Testis (tissue), 5 donors: ENCODE data around the gene HOMER1. TPM values are rescaled to one million over a fixed set of nuclear protein-coding genes. Genes with fewer than 3 reads are reported as not detected.

ENCODE experiments used
- DNase-seq: peaks from one replicate; pipeline ENCODE4 v3.0.0-alpha.2; 2019
- H3K27ac ChIP-seq, 2 donors: fragments of 200-600 bp; sonication (generic); one replicate each; pipeline ENCODE4 v1.5.1; 2019
- H3K27me3 ChIP-seq: fragments of 200-600 bp; sonication (generic); one replicate; pipeline ENCODE4 v1.5.1; 2019
- H3K36me3 ChIP-seq: fragments of 200-600 bp; sonication (generic); one replicate; pipeline ENCODE4 v1.5.1; 2017; ENCODE audit warnings: low read depth; ENCODE audit errors: missing control alignments
- H3K4me1 ChIP-seq: fragments of 200-600 bp; sonication (generic); one replicate; pipeline ENCODE4 v1.5.1; 2019
- H3K4me3 ChIP-seq, 2 donors: fragments of 200-600 bp; sonication (generic); one replicate each; pipeline ENCODE4 v1.5.1; 2017 to 2019
- H3K9me3 ChIP-seq: fragments of 200-600 bp; sonication (generic); one replicate; pipeline ENCODE4 v1.5.1; 2017
- POLR2A ChIP-seq: fragments of 450-650 bp; IDR thresholded peaks from one replicate; pipeline ENCODE4 v1.6.1; 2017; ENCODE audit warnings: antibody characterized with exemption, mild to moderate bottlenecking, moderate library complexity
- WGBS, 2 donors: methylation state at CpG; one replicate each; pipeline ENCODE4 v1.1.5; 2018; 5-methylcytosine and 5-hydroxymethylcytosine counted together
- intact Hi-C: fragments of 100-400 bp; cut with DNase I; formaldehyde crosslinking; loops from one replicate; pipeline ENCODE4 v1.15.1; 2023; ENCODE audit warnings: low total_unique reads
- long read RNA-seq, 2 donors: transcript quantifications; one replicate each; lab custom pipeline, GENCODE V29; 2026
- polyA plus RNA-seq: library from polyadenylated mRNA; stranded (reverse); fragments of 350-450 nt; fragmentation: Illumina TruSeq; extraction: RNeasy Lipid Tissue Mini Kit (QIAGEN cat#74804); gene quantifications from one replicate; pipeline ENCODE4 v1.2.3, GENCODE V29; 2014; ENCODE audit warnings: low read depth, low replicate concordance; ENCODE audit not compliant: insufficient read depth
- total RNA-seq, 2 donors: library from RNA; depleted of rRNA; stranded (reverse); fragments of >200 nt; gene quantifications; one replicate each; pipeline ENCODE4 v1.2.3, GENCODE V29; 2016
- TF ChIP-seq, protein P1 (sequence below), 3 experiments: fragments of 450-650 bp in 2 of 3; fragments of 200-600 bp in 1 of 3; sonication (generic) in 1 of 3; IDR thresholded peaks; one replicate each; pipeline ENCODE4 v1.5.1; 2016 to 2019; ENCODE audit warnings: antibody characterized with exemption in 3 of 3, mild to moderate bottlenecking in 2 of 3, moderate library complexity in 1 of 3

The HOMER1 gene
- total RNA-seq (10 to 100 TPM; 20.4 to 23.0 TPM), polyA plus RNA-seq (5.7 TPM)
- long read RNA-seq, donor 1, full-length matches to known transcripts = 6 of 13 reads
- long read RNA-seq, donor 1, partial matches to known transcripts = 7 of 13 reads
- long read RNA-seq, donor 1, other reads (novel, unspliced or antisense) = 0 of 13 reads
- long read RNA-seq, donor 2 = 0 reads

GRCh38 chr5:79513704-79514390 is at the start of gene HOMER1:
TSS of gene HOMER1 (minus strand) at chr5:79514134. CDS start at chr5:79512774, 1,360 bp downstream.
- H3K4me3 ChIP-seq = peak within 1 kb of the TSS; percentile 77 to 84
- intact Hi-C loops = no loop called here
- no peaks in the 10 kb centered on the region for H3K36me3 ChIP-seq
- H3K27me3 ChIP-seq = no peaks in the 10 kb centered on the region
- no peak for TF ChIP-seq POLR2A
- TF ChIP-seq, protein P1, sequence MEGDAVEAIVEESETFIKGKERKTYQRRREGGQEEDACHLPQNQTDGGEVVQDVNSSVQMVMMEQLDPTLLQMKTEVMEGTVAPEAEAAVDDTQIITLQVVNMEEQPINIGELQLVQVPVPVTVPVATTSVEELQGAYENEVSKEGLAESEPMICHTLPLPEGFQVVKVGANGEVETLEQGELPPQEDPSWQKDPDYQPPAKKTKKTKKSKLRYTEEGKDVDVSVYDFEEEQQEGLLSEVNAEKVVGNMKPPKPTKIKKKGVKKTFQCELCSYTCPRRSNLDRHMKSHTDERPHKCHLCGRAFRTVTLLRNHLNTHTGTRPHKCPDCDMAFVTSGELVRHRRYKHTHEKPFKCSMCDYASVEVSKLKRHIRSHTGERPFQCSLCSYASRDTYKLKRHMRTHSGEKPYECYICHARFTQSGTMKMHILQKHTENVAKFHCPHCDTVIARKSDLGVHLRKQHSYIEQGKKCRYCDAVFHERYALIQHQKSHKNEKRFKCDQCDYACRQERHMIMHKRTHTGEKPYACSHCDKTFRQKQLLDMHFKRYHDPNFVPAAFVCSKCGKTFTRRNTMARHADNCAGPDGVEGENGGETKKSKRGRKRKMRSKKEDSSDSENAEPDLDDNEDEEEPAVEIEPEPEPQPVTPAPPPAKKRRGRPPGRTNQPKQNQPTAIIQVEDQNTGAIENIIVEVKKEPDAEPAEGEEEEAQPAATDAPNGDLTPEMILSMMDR (IDR thresholded peaks at IDR 0.05) = no peak
- H3K4me1 ChIP-seq = no peaks in the 10 kb centered on the region
- WGBS, 2 donors = 0% methylated on average over 60 of the region's 85 CpGs; no CpG with 5 or more reads in 1 of the 2 donors
- no peaks in the 10 kb centered on the region for H3K9me3 ChIP-seq
- peak; percentile 80 for DNase-seq
- peak within 1 kb of the TSS; percentile 95 to 97 for H3K27ac ChIP-seq

GRCh38 chr5:79563247-79563590 is 49.3 kb upstream of the HOMER1 start:
- 90 to 93% methylated on average over 4 of the region's 4 CpGs for WGBS, 2 donors
- intact Hi-C loops = no loop called here
- H3K27me3 ChIP-seq = no peaks in the 10 kb centered on the region
- TF ChIP-seq, protein P1 (IDR thresholded peaks at IDR 0.05) = no peak
- TF ChIP-seq POLR2A = no peak
- H3K9me3 ChIP-seq = no peaks in the 10 kb centered on the region
- H3K27ac ChIP-seq = no peak overlapping the region
- no peak overlapping the region for H3K4me3 ChIP-seq
- DNase-seq = no peak
- H3K36me3 ChIP-seq = no peaks in the 10 kb centered on the region
- no peaks in the 10 kb centered on the region for H3K4me1 ChIP-seq

DNA sequence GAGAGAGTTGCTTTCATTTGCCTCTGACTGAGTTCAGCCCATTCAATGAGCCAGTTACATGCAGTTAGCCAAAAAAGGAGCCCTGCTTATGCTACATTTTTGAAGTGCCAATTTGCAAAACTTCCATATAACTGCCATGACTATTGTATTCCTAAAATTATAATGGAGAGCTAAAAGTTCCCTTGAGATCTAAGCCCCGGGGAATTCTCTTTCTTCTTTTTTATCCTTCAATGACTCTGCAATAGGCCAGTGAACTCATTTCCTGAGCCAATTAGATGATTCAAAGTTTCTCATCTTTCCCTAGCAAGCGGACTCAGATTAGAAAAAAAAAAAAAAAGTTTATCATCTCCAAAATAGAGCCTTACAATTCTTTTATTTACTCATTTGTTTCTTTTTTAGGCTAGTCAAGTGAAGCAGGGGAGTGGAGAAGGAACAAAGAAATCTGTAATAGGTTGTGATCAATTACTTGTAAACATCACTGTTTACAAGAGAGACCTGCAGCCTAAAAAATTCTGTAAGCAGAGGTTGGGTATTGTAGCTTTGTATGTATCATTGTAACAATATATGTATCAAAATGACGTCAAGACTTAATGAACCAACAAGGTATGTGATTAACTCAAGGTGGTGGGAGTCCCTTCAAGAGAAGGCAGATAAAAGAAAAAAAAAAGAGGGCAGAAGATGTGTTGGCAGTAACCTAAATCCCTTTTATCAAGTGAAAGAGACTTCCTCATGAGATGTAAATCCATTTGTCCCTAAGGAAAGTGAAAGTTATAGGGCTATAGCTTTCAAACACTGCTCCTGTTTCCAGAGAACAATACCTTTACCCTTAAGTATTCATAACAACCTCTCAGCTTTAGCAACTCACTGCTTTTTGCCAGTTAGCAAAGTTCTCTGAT is 48.7 kb upstream of the HOMER1 start:
- intact Hi-C loops = no loop called here
- 45 to 50% methylated on average over 3 of the region's 3 CpGs for WGBS, 2 donors
- H3K27ac ChIP-seq = no peak overlapping the region
- H3K4me3 ChIP-seq = no peak overlapping the region
- TF ChIP-seq POLR2A = no peak
- TF ChIP-seq, protein P1 (IDR thresholded peaks at IDR 0.05) = no peak
- H3K27me3 ChIP-seq = no peaks in the 10 kb centered on the region
- H3K36me3 ChIP-seq = no peaks in the 10 kb centered on the region
- no peaks in the 10 kb centered on the region for H3K4me1 ChIP-seq
- H3K9me3 ChIP-seq = no peaks in the 10 kb centered on the region
- no peak for DNase-seq

GRCh38 chr5:79561525-79561893 is 47.6 kb upstream of the HOMER1 start:
- DNase-seq = no peak

More at GRCh38 chr5:79561525-79561893, 47.6 kb upstream of the HOMER1 start:
- no peaks in the 10 kb centered on the region for H3K36me3 ChIP-seq
- H3K27me3 ChIP-seq = no peaks in the 10 kb centered on the region
- H3K9me3 ChIP-seq = no peaks in the 10 kb centered on the region
- H3K4me3 ChIP-seq = no peak overlapping the region
- TF ChIP-seq POLR2A = no peak
- TF ChIP-seq, protein P1 (IDR thresholded peaks at IDR 0.05) = no peak
- WGBS, 2 donors = 81 to 98% methylated on average over 3 of the region's 3 CpGs
- intact Hi-C loops = no loop called here
- H3K27ac ChIP-seq = no peak overlapping the region
- no peaks in the 10 kb centered on the region for H3K4me1 ChIP-seq
